HepG2 (cell line): Measurements from ENCODE around the gene GRB7. TPM values are rescaled to one million over a fixed set of nuclear protein-coding genes. Genes with fewer than 3 reads are reported as not detected.
A peak's percentile ranks its signal among the peaks of the same experiment; 100 is the strongest.

Source experiments
- EP300 ChIP-seq, 3 experiments: sonication (generic) in 1 of 3; formaldehyde crosslinking in 1 of 3; IDR thresholded peaks; 2 replicates each; pipeline versions ENCODE4 v1.5.1 to v1.6.1; 2011 to 2020; ENCODE audit warnings: low read depth in 2 of 3, low read length in 2 of 3, borderline replicate concordance in 1 of 3, improper control_type of control experiment in 1 of 3, mild to moderate bottlenecking in 1 of 3, missing genetic modification reagents in 1 of 3, moderate library complexity in 1 of 3
- KAT8 ChIP-seq: IDR thresholded peaks from 2 replicates; pipeline ENCODE4 v1.6.1; 2016; ENCODE audit warnings: missing genetic modification reagents, missing compliant biosample characterization
- KDM3A ChIP-seq: IDR thresholded peaks from 2 replicates; pipeline ENCODE4 v1.6.1; 2018; ENCODE audit warnings: low read depth, missing compliant biosample characterization
- NFYC ChIP-seq: IDR thresholded peaks from 2 replicates; pipeline ENCODE4 v1.6.1; 2016; ENCODE audit warnings: missing genetic modification reagents, missing compliant biosample characterization
- PAWR ChIP-seq: sonication (generic); formaldehyde crosslinking; IDR thresholded peaks from 2 replicates; pipeline ENCODE4 v1.4.0; 2020; ENCODE audit warnings: missing genetic modification reagents, mild to moderate bottlenecking, borderline replicate concordance
- POLR2AphosphoS5 ChIP-seq: IDR thresholded peaks from 2 replicates; pipeline ENCODE4 v1.6.1; 2012; ENCODE audit warnings: low read depth, low read length
- SCMH1 ChIP-seq: sonication (generic); formaldehyde crosslinking; IDR thresholded peaks from 2 replicates; pipeline ENCODE4 v1.9.0; 2021; ENCODE audit warnings: missing genetic modification reagents, mild to moderate bottlenecking, borderline replicate concordance
- SKI ChIP-seq: fragments of 450-650 bp; IDR thresholded peaks from one replicate; pipeline ENCODE4 v1.6.1; 2018; ENCODE audit warnings: mild to moderate bottlenecking; ENCODE audit not compliant: partially characterized antibody
- SRSF9 ChIP-seq: fragments of 200-400 bp; formaldehyde crosslinking; IDR thresholded peaks from 2 replicates; pipeline ENCODE4 v1.6.1; 2018; ENCODE audit warnings: borderline replicate concordance, mild to moderate bottlenecking, low read depth, low read length; ENCODE audit not compliant: insufficient read depth, poor library complexity, severe bottlenecking
- TARDBP ChIP-seq: sonication (generic); formaldehyde crosslinking; IDR thresholded peaks from 2 replicates; pipeline ENCODE4 v1.8.0; 2022; ENCODE audit warnings: mild to moderate bottlenecking, missing genetic modification reagents
- THAP11 ChIP-seq: IDR thresholded peaks from 2 replicates; pipeline ENCODE4 v1.6.1; 2016; ENCODE audit warnings: missing biosample characterization, missing genetic modification reagents
- TOPORS ChIP-seq: sonication (generic); formaldehyde crosslinking; IDR thresholded peaks from 2 replicates; pipeline ENCODE4 v1.8.0; 2023; ENCODE audit warnings: mild to moderate bottlenecking, missing genetic modification reagents
- WIZ ChIP-seq: sonication (generic); formaldehyde crosslinking; IDR thresholded peaks from 2 replicates; pipeline ENCODE4 v1.5.1; 2020; ENCODE audit warnings: mild to moderate bottlenecking, missing genetic modification reagents
- ZC3H13 ChIP-seq: sonication (generic); formaldehyde crosslinking; IDR thresholded peaks from 2 replicates; pipeline ENCODE4 v1.8.1; 2023; ENCODE audit warnings: mild to moderate bottlenecking, missing genetic modification reagents, moderate library complexity
- ZFP1 ChIP-seq: IDR thresholded peaks from 2 replicates; pipeline ENCODE4 v1.6.1; 2016
- ZNF20 ChIP-seq: sonication (generic); formaldehyde crosslinking; IDR thresholded peaks from 2 replicates; pipeline ENCODE4 v1.4.0; 2020; ENCODE audit warnings: mild to moderate bottlenecking, moderate library complexity, missing genetic modification reagents
- ZNF230 ChIP-seq: sonication (generic); formaldehyde crosslinking; IDR thresholded peaks from 2 replicates; pipeline ENCODE4 v1.4.0; 2020; ENCODE audit warnings: mild to moderate bottlenecking, missing genetic modification reagents
- ZNF550 ChIP-seq: sonication (generic); formaldehyde crosslinking; IDR thresholded peaks from 2 replicates; pipeline ENCODE4 v1.4.0; 2020; ENCODE audit warnings: mild to moderate bottlenecking, missing genetic modification reagents, borderline replicate concordance
- ZNF563 ChIP-seq: sonication (generic); formaldehyde crosslinking; IDR thresholded peaks from 2 replicates; pipeline ENCODE4 v1.8.0; 2022; ENCODE audit warnings: mild to moderate bottlenecking, moderate library complexity, missing genetic modification reagents
- polyA plus RNA-seq, 8 experiments: library from polyadenylated mRNA; depleted of rRNA in 3 of 8; stranded (reverse) in 7 of 8; unstranded in 1 of 8; fragments of >200 nt; fragmentation: Illumina TruSeq in 4 of 8; extraction: Trizol in 4 of 8; gene quantifications; 2 replicates each; pipeline versions ENCODE4 v1.2.1 to v1.2.3, GENCODE V29; 2011 to 2016; ENCODE audit warnings: low read depth in 4 of 8, missing spikeins in 1 of 8, mixed read lengths in 1 of 8; ENCODE audit not compliant: insufficient read depth in 1 of 8
- total RNA-seq, 5 experiments: library from RNA; depleted of rRNA; stranded (reverse); fragments of >200 nt; fragmentation: Illumina TruSeq; extraction: Trizol; gene quantifications; 2 replicates each; pipeline ENCODE4 v1.2.3, GENCODE V29; 2016; ENCODE audit warnings: low read depth in 1 of 5
- TF ChIP-seq, protein P1 (sequence below): IDR thresholded peaks from 2 replicates; pipeline ENCODE4 v1.6.1; 2016; ENCODE audit warnings: missing compliant biosample characterization, missing genetic modification reagents, borderline replicate concordance
- TF ChIP-seq, protein P2 (sequence below): sonication (generic); formaldehyde crosslinking; IDR thresholded peaks from 2 replicates; pipeline ENCODE4 v1.8.0; 2022; ENCODE audit warnings: mild to moderate bottlenecking, missing genetic modification reagents, moderate library complexity
- TF ChIP-seq, protein P3 (sequence below): sonication (generic); formaldehyde crosslinking; IDR thresholded peaks from 2 replicates; pipeline ENCODE4 v1.8.1; 2023; ENCODE audit warnings: missing genetic modification reagents, inconsistent platforms, borderline replicate concordance
- TF ChIP-seq, protein P4 (sequence below): sonication (generic); formaldehyde crosslinking; IDR thresholded peaks from 2 replicates; pipeline ENCODE4 v1.8.0; 2022; ENCODE audit warnings: missing genetic modification reagents, mild to moderate bottlenecking, moderate library complexity, borderline replicate concordance

Gene GRB7
- total and polyA plus RNA-seq, 2 of the 13 experiments (the other 11 are each of a cell fraction or from before 2014, with no cell fraction given): 60.2 to 77.7 TPM

DNA sequence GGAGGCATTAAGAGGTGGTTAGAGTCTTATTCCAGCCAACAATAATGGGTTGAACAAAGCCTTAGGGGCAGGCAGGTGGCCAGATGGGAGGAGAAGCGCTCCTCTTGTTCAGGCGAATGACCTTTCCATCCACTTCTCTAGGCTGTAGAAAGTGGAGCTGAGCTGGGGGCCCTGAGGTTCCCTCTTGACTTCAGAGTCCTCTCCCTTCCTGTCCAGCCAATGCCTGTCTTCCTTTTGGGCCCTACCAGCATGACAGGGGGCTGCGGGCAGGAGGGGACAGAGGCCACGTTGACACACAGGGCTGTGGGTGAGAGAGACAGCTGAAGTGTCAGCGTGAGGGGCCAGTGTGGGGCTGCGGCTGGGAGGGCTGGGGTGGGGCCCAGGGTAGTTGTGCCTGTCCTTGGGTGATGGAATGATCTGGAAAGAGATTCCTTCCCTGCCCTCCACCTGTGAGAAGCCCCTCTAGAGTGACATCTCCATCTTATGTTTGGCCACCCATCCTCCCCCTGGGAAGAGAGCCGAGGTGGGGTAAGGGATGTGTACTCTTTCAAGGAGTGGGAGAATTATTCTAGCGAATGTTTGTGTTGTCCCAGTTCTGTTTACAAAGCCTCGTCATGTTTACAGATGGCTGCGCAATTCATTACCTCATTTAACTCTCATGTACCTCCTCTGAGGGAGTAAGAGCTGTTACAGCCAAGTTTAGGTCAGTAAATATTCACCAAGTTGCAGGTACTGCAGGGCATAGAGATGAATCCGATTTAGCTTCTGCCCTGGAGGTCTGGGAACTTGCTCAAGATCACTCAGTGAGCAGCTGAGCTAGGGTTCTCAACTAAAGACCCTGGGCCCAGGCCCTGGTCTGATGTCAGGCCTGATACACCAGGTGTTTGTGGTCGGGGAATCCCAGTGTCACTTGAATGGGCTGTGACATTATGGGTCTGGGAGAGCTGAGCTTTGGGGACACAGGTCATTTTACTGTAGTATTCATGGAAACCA, 34.5 kb upstream of the GRB7 start (continued):
- peak; percentile 82 for TF ChIP-seq TARDBP
- no peak for TF ChIP-seq SRSF9
- peak in 1 of 2 experiments; percentile 42; a peak in 2 of 4 replicates for TF ChIP-seq EP300 (IDR thresholded peaks at IDR 0.05; ENCODE audit: low read depth in 2 of 2, low read length in 2 of 2)
- TF ChIP-seq EP300 (CRISPR knock-in tag; IDR thresholded peaks at IDR 0.05; ENCODE audit: borderline replicate concordance): no peak
- no peak; the same call in 1 of the 2 replicates for TF ChIP-seq KAT8 (CRISPR knock-in tag)
- TF ChIP-seq ZNF20 (CRISPR knock-in tag): no peak
- peak; percentile 49; the same call in 1 of the 2 replicates for TF ChIP-seq POLR2AphosphoS5
- TF ChIP-seq, protein P1, sequence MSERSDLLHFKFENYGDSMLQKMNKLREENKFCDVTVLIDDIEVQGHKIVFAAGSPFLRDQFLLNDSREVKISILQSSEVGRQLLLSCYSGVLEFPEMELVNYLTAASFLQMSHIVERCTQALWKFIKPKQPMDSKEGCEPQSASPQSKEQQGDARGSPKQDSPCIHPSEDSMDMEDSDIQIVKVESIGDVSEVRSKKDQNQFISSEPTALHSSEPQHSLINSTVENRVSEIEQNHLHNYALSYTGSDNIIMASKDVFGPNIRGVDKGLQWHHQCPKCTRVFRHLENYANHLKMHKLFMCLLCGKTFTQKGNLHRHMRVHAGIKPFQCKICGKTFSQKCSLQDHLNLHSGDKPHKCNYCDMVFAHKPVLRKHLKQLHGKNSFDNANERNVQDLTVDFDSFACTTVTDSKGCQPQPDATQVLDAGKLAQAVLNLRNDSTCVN (CRISPR knock-in tag): no peak; the same call in 1 of the 2 replicates
- peak; percentile 30 for TF ChIP-seq SKI
- TF ChIP-seq, protein P2, sequence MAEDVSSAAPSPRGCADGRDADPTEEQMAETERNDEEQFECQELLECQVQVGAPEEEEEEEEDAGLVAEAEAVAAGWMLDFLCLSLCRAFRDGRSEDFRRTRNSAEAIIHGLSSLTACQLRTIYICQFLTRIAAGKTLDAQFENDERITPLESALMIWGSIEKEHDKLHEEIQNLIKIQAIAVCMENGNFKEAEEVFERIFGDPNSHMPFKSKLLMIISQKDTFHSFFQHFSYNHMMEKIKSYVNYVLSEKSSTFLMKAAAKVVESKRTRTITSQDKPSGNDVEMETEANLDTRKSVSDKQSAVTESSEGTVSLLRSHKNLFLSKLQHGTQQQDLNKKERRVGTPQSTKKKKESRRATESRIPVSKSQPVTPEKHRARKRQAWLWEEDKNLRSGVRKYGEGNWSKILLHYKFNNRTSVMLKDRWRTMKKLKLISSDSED (CRISPR knock-in tag): no peak
- no peak for TF ChIP-seq ZC3H13
- TF ChIP-seq ZNF550: no peak
- TF ChIP-seq, protein P3, sequence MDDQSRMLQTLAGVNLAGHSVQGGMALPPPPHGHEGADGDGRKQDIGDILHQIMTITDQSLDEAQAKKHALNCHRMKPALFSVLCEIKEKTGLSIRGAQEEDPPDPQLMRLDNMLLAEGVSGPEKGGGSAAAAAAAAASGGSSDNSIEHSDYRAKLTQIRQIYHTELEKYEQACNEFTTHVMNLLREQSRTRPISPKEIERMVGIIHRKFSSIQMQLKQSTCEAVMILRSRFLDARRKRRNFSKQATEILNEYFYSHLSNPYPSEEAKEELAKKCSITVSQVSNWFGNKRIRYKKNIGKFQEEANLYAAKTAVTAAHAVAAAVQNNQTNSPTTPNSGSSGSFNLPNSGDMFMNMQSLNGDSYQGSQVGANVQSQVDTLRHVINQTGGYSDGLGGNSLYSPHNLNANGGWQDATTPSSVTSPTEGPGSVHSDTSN (CRISPR knock-in tag): no peak
- TF ChIP-seq NFYC (CRISPR knock-in tag): peak; percentile 54; the same call in 1 of the 2 replicates
- TF ChIP-seq ZFP1: no peak
- no peak for TF ChIP-seq PAWR
- TF ChIP-seq THAP11: peak; percentile 65; the same call in 1 of the 2 replicates
- TF ChIP-seq ZNF230 (CRISPR knock-in tag): peak; percentile 88
- 0 out of 2 replicates have a peak, but pooled peaks have one; percentile 42 for TF ChIP-seq WIZ (CRISPR knock-in tag)
- TF ChIP-seq KDM3A (CRISPR knock-in tag): 0 out of 2 replicates have a peak, but pooled peaks have one; percentile 10
- TF ChIP-seq SCMH1: no peak
- peak; percentile 20; the same call in 1 of the 2 replicates for TF ChIP-seq ZNF563
- peak; percentile 61; the same call in 1 of the 2 replicates for TF ChIP-seq TOPORS (CRISPR knock-in tag)
- TF ChIP-seq, protein P4, sequence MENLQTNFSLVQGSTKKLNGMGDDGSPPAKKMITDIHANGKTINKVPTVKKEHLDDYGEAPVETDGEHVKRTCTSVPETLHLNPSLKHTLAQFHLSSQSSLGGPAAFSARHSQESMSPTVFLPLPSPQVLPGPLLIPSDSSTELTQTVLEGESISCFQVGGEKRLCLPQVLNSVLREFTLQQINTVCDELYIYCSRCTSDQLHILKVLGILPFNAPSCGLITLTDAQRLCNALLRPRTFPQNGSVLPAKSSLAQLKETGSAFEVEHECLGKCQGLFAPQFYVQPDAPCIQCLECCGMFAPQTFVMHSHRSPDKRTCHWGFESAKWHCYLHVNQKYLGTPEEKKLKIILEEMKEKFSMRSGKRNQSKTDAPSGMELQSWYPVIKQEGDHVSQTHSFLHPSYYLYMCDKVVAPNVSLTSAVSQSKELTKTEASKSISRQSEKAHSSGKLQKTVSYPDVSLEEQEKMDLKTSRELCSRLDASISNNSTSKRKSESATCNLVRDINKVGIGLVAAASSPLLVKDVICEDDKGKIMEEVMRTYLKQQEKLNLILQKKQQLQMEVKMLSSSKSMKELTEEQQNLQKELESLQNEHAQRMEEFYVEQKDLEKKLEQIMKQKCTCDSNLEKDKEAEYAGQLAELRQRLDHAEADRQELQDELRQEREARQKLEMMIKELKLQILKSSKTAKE (CRISPR knock-in tag): peak; percentile 83
